ENCODE measurements around the gene ADARB1. TPM values are rescaled to one million over a fixed set of nuclear protein-coding genes. Genes with fewer than 3 reads are reported as not detected.

ADARB1 gene
- total and polyA plus RNA-seq, 8 donors: 3.2 to 33.9 (median 9.4) TPM

DNA sequence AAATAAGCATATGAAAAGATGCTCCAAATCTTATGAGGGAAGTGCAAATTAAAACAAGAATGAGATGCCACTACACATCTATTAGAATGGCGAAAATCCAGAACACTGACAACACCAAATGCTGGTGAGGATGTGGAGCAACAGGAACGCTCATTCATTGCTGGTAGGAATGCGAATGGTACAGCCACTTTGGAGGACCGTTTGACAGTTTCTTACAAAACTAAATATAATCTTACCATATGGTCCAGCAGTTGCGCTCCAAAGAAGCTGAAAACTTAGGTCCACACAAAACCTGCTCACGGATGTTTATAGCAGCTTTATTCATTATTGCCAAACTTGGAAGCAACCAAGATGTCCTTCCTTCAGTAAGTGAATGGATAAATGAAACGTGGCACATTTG lies 163.0 kb downstream of the ADARB1 start:
- Histone ChIP-seq H3K4me1 (no peaks in the 10 kb centered on the region), H3K36me3 (no peaks in the 10 kb centered on the region), H3K4me3 (no peak overlapping the region), H3K27me3 (peaks cover 0 to 38% (median 21%) of the 10 kb centered on the region in 3 donors), H3K9me3 (peaks cover 0 to 16% (median 13%) of the 10 kb centered on the region in 4 donors), H3K27ac (no peak overlapping the region)
- TF ChIP-seq POLR2AphosphoS5 (IDR thresholded peaks at IDR 0.05) (no peak), POLR2A (IDR thresholded peaks at IDR 0.05) (no peak), EP300 (IDR thresholded peaks at IDR 0.05) (no peak), CTCF (IDR thresholded peaks at IDR 0.05) (no peak)
- no peak for DNase-seq
- WGBS, 5 donors: 88 to 92% (median 90%) methylated on average over 7 of the region's 7 CpGs
- intact Hi-C loops (cut with DNase I; ENCODE audit: low total_unique reads): no loop called here

DNA sequence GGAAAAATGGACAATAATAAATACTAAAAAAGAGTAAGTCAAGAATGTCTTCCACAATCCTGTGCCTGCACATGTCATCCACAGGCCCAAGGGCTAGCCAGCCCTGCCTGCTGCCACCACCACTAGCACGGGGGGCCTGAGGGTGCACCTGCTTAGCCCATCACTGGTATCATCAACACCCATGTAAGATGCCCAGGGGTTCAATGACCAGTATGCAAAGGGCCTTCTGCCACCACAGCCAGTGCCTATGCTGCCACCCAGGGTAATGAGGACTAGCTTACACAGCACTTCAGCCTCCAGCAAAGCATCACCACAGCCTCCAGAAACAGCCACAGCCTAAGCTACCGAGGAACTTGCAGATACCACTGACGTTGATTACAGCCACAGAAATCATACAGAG lies 167.0 kb downstream of the ADARB1 start:
- Histone ChIP-seq H3K36me3 (no peaks in the 10 kb centered on the region), H3K9me3 (peaks cover 0 to 34% (median 32%) of the 10 kb centered on the region in 4 donors), H3K4me1 (no peaks in the 10 kb centered on the region), H3K27ac (no peak overlapping the region), H3K27me3 (peaks cover 0 to 37% (median 2%) of the 10 kb centered on the region in 3 donors), H3K4me3 (no peak overlapping the region)
- no peak for TF ChIP-seq CTCF (IDR thresholded peaks at IDR 0.05)
- TF ChIP-seq POLR2AphosphoS5 (IDR thresholded peaks at IDR 0.05): no peak
- TF ChIP-seq POLR2A (IDR thresholded peaks at IDR 0.05): no peak
- TF ChIP-seq EP300 (IDR thresholded peaks at IDR 0.05): no peak
- DNase-seq: no peak
- 72 to 82% (median 78%) methylated on average over 3 of the region's 3 CpGs for WGBS, 5 donors
- intact Hi-C loops (cut with DNase I; ENCODE audit: low total_unique reads): no loop called here

DNA sequence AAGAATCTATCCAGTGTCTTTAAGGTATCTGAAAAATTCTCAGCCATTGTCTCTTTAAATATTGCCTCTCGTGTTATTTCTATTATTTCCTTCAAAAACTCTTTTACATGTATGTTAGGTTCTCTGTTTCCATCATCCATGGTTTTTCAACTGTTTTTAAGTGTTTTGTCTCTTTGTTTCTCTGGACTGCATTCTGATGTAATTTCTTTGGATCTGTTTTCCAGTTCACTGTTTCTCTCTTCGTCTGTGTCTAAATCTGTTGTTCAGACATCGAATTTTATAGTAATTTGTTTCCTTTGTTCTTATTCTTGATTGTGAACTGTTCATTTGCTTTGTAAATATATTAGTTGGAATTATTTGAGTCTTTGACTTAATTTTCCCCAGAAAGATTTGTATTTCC lies 169.2 kb downstream of the ADARB1 start:
- H3K4me3 ChIP-seq: no peak overlapping the region
- TF ChIP-seq POLR2A (IDR thresholded peaks at IDR 0.05) (no peak), CTCF (IDR thresholded peaks at IDR 0.05) (no peak), EP300 (IDR thresholded peaks at IDR 0.05) (no peak), POLR2AphosphoS5 (IDR thresholded peaks at IDR 0.05) (no peak)
- H3K27me3 ChIP-seq: peaks cover 0 to 42% (median 6%) of the 10 kb centered on the region in 3 donors
- H3K4me1 ChIP-seq: peaks cover 1 to 5% (median 3%) of the 10 kb centered on the region in 4 donors
- DNase-seq: no peak
- WGBS, 5 donors: 38 to 74% (median 59%) methylated on average over 3 of the region's 3 CpGs
- peaks cover 0 to 34% (median 32%) of the 10 kb centered on the region in 4 donors for H3K9me3 ChIP-seq
- no peak overlapping the region for H3K27ac ChIP-seq
- intact Hi-C loops (cut with DNase I; ENCODE audit: low total_unique reads): no loop called here
- H3K36me3 ChIP-seq: no peaks in the 10 kb centered on the region

DNA sequence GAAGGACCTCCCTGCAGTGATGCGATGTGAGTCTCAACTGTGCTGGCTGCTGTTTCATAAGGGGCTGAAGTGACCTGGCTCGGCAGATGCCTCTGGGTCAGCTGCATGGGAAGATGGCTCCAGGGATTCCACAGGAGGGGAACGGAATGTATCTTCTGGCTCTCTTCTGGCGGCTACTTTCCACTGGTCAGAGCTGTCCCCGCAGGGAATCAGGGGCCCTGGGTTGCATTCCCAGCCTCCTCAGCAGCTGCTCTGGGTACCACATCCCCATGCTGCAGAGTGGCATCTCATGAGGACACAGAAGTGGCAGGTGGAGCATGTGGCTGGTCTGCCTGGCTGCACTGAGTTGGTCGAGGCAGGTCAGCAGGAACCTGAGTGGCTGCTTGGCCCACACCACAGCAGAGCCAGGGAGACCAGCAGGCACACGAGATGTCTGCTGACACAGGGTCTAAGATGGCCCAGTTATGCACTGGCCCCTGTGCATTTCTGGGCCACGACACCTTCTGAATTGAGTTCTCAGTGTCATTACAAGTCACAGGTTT lies 170.5 kb downstream of the ADARB1 start:
- intact Hi-C loops (cut with DNase I; ENCODE audit: low total_unique reads): no loop called here
- peaks cover 0 to 34% (median 32%) of the 10 kb centered on the region in 4 donors for H3K9me3 ChIP-seq
- no peak overlapping the region for H3K4me3 ChIP-seq
- DNase-seq: no peak
- no peak for TF ChIP-seq POLR2AphosphoS5 (IDR thresholded peaks at IDR 0.05)
- no peak for TF ChIP-seq POLR2A (IDR thresholded peaks at IDR 0.05)
- no peak for TF ChIP-seq EP300 (IDR thresholded peaks at IDR 0.05)
- no peak for TF ChIP-seq CTCF (IDR thresholded peaks at IDR 0.05)
- 72 to 95% (median 81%) methylated on average over 5 to 8 of the region's 8 CpGs for WGBS, 5 donors
- H3K27ac ChIP-seq: no peak overlapping the region
- peaks cover 7 to 12% (median 9%) of the 10 kb centered on the region in 4 donors for H3K4me1 ChIP-seq
- H3K27me3 ChIP-seq: peaks cover 0 to 43% (median 9%) of the 10 kb centered on the region in 3 donors
- H3K36me3 ChIP-seq: no peaks in the 10 kb centered on the region

Data from stomach (tissue), 9 donors.